Keratinocyte (primary cell): ENCODE results near the gene DPY19L1. TPM values are rescaled to one million over a fixed set of nuclear protein-coding genes. Genes with fewer than 3 reads are reported as not detected.

ENCODE experiments used
- DNase-seq: peaks from one replicate; pipeline ENCODE4 v3.0.0-alpha.2; 2011; ENCODE audit warnings: low read depth, missing footprints, low spot score
- FAIRE-seq: peaks from 2 replicates; lab custom pipeline; 2011; peaks lifted over from hg19 to GRCh38; lab: Jason Lieb, UNC
- H2AFZ ChIP-seq: 2 replicates; pipeline ENCODE4 v1.6.0; 2012; ENCODE audit warnings: low read length, control low read depth, inconsistent platforms; ENCODE audit not compliant: control insufficient read depth
- H3K27ac ChIP-seq: 2 replicates; pipeline ENCODE4 v1.5.1; 2011; ENCODE audit warnings: low read length; ENCODE audit not compliant: control insufficient read depth, insufficient read depth
- H3K27me3 ChIP-seq: 3 replicates; pipeline ENCODE4 v1.6.0; 2011; ENCODE audit warnings: low read length; ENCODE audit not compliant: control insufficient read depth, insufficient read depth; ENCODE audit errors: extremely low read depth
- H3K36me3 ChIP-seq, 2 experiments: 2 replicates in 1 of 2; 3 replicates in 1 of 2; pipeline ENCODE4 v1.5.1; 2011; ENCODE audit warnings: low read length in 2 of 2, mild to moderate bottlenecking in 1 of 2; ENCODE audit not compliant: control insufficient read depth in 2 of 2, insufficient read depth in 2 of 2; ENCODE audit errors: extremely low read depth in 1 of 2
- H3K4me1 ChIP-seq: 3 replicates; pipeline ENCODE4 v1.5.1; 2011; ENCODE audit warnings: low read length; ENCODE audit not compliant: control insufficient read depth, insufficient read depth; ENCODE audit errors: extremely low read depth
- H3K4me2 ChIP-seq: 3 replicates; pipeline ENCODE4 v1.6.0; 2011; ENCODE audit warnings: low read depth, low read length; ENCODE audit not compliant: control insufficient read depth, insufficient read depth; ENCODE audit errors: extremely low read depth
- H3K4me3 ChIP-seq, 3 experiments: fragments of 200-600 bp in 1 of 3; sonication (generic) in 1 of 3; 2 replicates in 2 of 3; 3 replicates in 1 of 3; pipeline ENCODE4 v1.5.1; 2011 to 2016; ENCODE audit warnings: low read length in 3 of 3, mild to moderate bottlenecking in 3 of 3, control low read depth in 2 of 3, inconsistent platforms in 1 of 3, low read depth in 1 of 3, mixed read lengths in 1 of 3, mixed run types in 1 of 3, moderate library complexity in 1 of 3; ENCODE audit not compliant: control insufficient read depth in 2 of 3, insufficient read depth in 2 of 3; ENCODE audit errors: extremely low read depth in 1 of 3
- H3K79me2 ChIP-seq: 2 replicates; pipeline ENCODE4 v1.6.0; 2012; ENCODE audit warnings: low read length; ENCODE audit not compliant: control insufficient read depth, insufficient read depth
- H3K9ac ChIP-seq: 3 replicates; pipeline ENCODE4 v1.6.0; 2011; ENCODE audit warnings: low read length; ENCODE audit not compliant: control insufficient read depth, insufficient read depth; ENCODE audit errors: extremely low read depth
- H3K9me1 ChIP-seq: 3 replicates; pipeline ENCODE4 v1.6.0; 2011; ENCODE audit warnings: low read length; ENCODE audit not compliant: control insufficient read depth, insufficient read depth; ENCODE audit errors: extremely low read depth
- H3K9me3 ChIP-seq: 2 replicates; pipeline ENCODE4 v1.5.1; 2012; ENCODE audit warnings: low read depth, low read length; ENCODE audit not compliant: control insufficient read depth
- H4K20me1 ChIP-seq: 3 replicates; pipeline ENCODE4 v1.6.0; 2011; ENCODE audit warnings: low read length; ENCODE audit not compliant: control insufficient read depth, insufficient read depth; ENCODE audit errors: extremely low read depth
- CTCF ChIP-seq, 3 experiments: IDR thresholded peaks in 1 of 3; conservative IDR thresholded peaks in 1 of 3; optimal IDR thresholded peaks in 1 of 3; 2 replicates in 2 of 3; 3 replicates in 1 of 3; pipeline versions ENCODE3 to v1.5.1; 2011; ENCODE audit warnings: low read length in 3 of 3, mild to moderate bottlenecking in 3 of 3, moderate library complexity in 2 of 3, control low read depth in 1 of 3, inconsistent platforms in 1 of 3; ENCODE audit not compliant: insufficient read depth in 2 of 3; ENCODE audit errors: extremely low read depth in 1 of 3
- EZH2 ChIP-seq: IDR thresholded peaks from one replicate; pipeline ENCODE4 v1.6.1; 2012; ENCODE audit warnings: inconsistent platforms, mild to moderate bottlenecking, low read length, moderate library complexity
- dilution Hi-C: fragments of 300-500 bp; cut with MboI; formaldehyde crosslinking; loops from one replicate; pipeline ENCODE4 v1.7.0; 2020; ENCODE audit warnings: low sequenced_read_pairs; ENCODE audit not compliant: extremely low pct_ligation_motif_present
- polyA plus RNA-seq, 5 experiments: library from polyadenylated mRNA; depleted of rRNA in 3 of 5; stranded (reverse) in 3 of 5; stranded (forward) in 1 of 5; unstranded in 1 of 5; fragments of >200 nt; gene quantifications; 1 replicate in 1 of 5; 2 replicates in 3 of 5; 3 replicates in 1 of 5; pipeline versions ENCODE4 v1.2.1 to v1.2.3, GENCODE V29; 2011 to 2012; ENCODE audit warnings: missing spikeins in 2 of 5, low read depth in 1 of 5, low replicate concordance in 1 of 5

The DPY19L1 gene
- polyA plus RNA-seq, 1 donor (not counting 4 experiments of a cell fraction or from before 2014, with no cell fraction given), result 29.2 TPM

DNA sequence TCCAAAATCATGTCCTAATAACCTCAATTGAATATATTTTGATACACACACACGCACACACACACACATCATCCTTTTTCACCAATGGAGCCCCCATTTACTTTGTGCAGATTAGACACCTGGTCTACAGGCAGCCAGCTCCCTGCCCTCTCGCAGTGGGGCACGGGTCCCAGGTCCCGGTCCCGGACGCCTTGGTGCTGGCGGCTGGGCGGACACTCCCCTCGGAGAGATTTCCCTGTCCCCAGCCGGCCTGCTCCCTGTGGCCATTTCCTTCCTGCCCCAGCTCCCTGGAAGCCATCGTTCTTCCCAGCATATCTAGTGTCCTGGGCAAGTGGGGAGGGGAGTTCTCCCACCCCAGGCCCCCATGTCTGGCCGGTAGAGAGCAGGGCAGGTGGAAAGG lies 14.6 kb downstream of the DPY19L1 start:
- dilution Hi-C loops, result no loop called here
- FAIRE-seq (no peak), DNase-seq (no peak)
- no peak overlapping the region for H3K4me2 ChIP-seq
- no peak overlapping the region for H3K9ac ChIP-seq
- no peaks in the 10 kb centered on the region for H4K20me1 ChIP-seq
- H3K9me3 ChIP-seq, result no peaks in the 10 kb centered on the region
- no peak overlapping the region for H3K27ac ChIP-seq
- no peaks in the 10 kb centered on the region for H3K9me1 ChIP-seq
- no peaks in the 10 kb centered on the region for H3K27me3 ChIP-seq
- TF ChIP-seq EZH2, result no peak
- TF ChIP-seq CTCF (optimal IDR thresholded peaks at IDR 0.05 in 1 of 3, IDR thresholded peaks at IDR 0.05 in 1 of 3, conservative IDR thresholded peaks at IDR 0.05 in 1 of 3; ENCODE audit: extremely low read depth in 1 of 3, insufficient read depth in 2 of 3, low read length in 3 of 3), result no peak
- H2AFZ ChIP-seq, result no peak overlapping the region
- peaks cover 25% of the 10 kb centered on the region for H3K79me2 ChIP-seq
- peaks cover 17% of the 10 kb centered on the region for H3K4me1 ChIP-seq
- no peak overlapping the region for H3K4me3 ChIP-seq
- H3K36me3 ChIP-seq, result no peaks in the 10 kb centered on the region

DNA sequence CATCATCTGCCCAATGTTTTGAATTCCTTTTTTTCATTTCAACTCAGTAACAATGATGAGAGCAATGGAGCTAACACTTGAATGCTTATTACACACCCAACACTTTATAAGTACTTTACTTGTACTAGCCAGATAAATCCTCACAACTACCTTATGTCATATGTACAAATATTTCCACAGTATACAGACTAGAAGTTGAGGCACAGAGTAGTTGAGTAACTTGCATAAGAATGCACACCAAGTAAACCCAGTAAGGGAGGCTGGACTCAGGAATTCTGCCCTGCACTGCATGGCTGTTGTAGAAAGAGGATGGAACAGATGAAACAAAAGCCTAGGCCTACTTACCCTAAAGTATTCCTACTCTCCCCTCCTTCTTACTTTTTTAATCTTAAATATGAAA lies 15.8 kb downstream of the DPY19L1 start:
- no peak for FAIRE-seq
- Histone ChIP-seq H3K9me3 (no peaks in the 10 kb centered on the region), H3K4me3 (no peak overlapping the region), H2AFZ (no peak overlapping the region), H4K20me1 (no peaks in the 10 kb centered on the region), H3K36me3 (no peaks in the 10 kb centered on the region), H3K9me1 (no peaks in the 10 kb centered on the region), H3K27me3 (no peaks in the 10 kb centered on the region), H3K9ac (no peak overlapping the region), H3K79me2 (peaks cover 25% of the 10 kb centered on the region), H3K4me2 (no peak overlapping the region), H3K27ac (no peak overlapping the region), H3K4me1 (peaks cover 17% of the 10 kb centered on the region)
- DNase-seq, result no peak
- TF ChIP-seq EZH2 (no peak), CTCF (optimal IDR thresholded peaks at IDR 0.05 in 1 of 3, IDR thresholded peaks at IDR 0.05 in 1 of 3, conservative IDR thresholded peaks at IDR 0.05 in 1 of 3; ENCODE audit: extremely low read depth in 1 of 3, insufficient read depth in 2 of 3, low read length in 3 of 3) (no peak)
- dilution Hi-C loops, result no loop called here
